T-helper 1 cell treated with Interleukin-12 subunit alpha and Interleukin-12 subunit beta and Interleukin-4 antibody, amounts not matched to agents 30 μg/mL and 1 μg/mL, for 36 hours (primary cell): ENCODE results near the gene CRELD2.

Experiments used
- H3K27ac Mint-ChIP-seq: one replicate; pipeline ENCODE4 v1.8.0; 2021; ENCODE audit warnings: mild to moderate bottlenecking, mixed read lengths
- H3K27me3 Mint-ChIP-seq: one replicate; pipeline ENCODE4 v1.8.0; 2021; ENCODE audit warnings: low read depth, mixed read lengths
- H3K36me3 Mint-ChIP-seq: one replicate; pipeline ENCODE4 v1.8.0; 2021; ENCODE audit warnings: low read depth, mixed read lengths
- H3K4me1 Mint-ChIP-seq: one replicate; pipeline ENCODE4 v1.8.0; 2021; ENCODE audit warnings: low read depth, mixed read lengths
- H3K4me3 Mint-ChIP-seq: one replicate; pipeline ENCODE4 v1.8.0; 2021; ENCODE audit warnings: mild to moderate bottlenecking, moderate library complexity, mixed read lengths
- H3K9me3 Mint-ChIP-seq: one replicate; pipeline ENCODE4 v1.8.0; 2021; ENCODE audit warnings: mixed read lengths

CRELD2 gene

GRCh38 chr22:49966041-49966773 lies 47.8 kb downstream of the CRELD2 start:
- Mint-ChIP-seq H3K27ac (no peak overlapping the region), H3K9me3 (no peaks in the 10 kb centered on the region), H3K27me3 (no peaks in the 10 kb centered on the region), H3K4me1 (peaks cover 22% of the 10 kb centered on the region), H3K4me3 (no peak overlapping the region), H3K36me3 (peaks cover 22% of the 10 kb centered on the region)

- H3K9me3 Mint-ChIP-seq: no peaks in the 10 kb centered on the region
- H3K4me1 Mint-ChIP-seq: peaks cover 22% of the 10 kb centered on the region
- peaks cover 16% of the 10 kb centered on the region for H3K36me3 Mint-ChIP-seq
- no peak overlapping the region for H3K4me3 Mint-ChIP-seq
- H3K27me3 Mint-ChIP-seq: no peaks in the 10 kb centered on the region
- peak overlapping the region; percentile 49 for H3K27ac Mint-ChIP-seq
Observed at GRCh38 chr22:49966774-49967705, 48.6 kb downstream of the CRELD2 start.

- Mint-ChIP-seq H3K4me1 (peaks cover 22% of the 10 kb centered on the region), H3K27ac (peak overlapping the region; percentile 49), H3K9me3 (no peaks in the 10 kb centered on the region), H3K27me3 (no peaks in the 10 kb centered on the region), H3K4me3 (no peak overlapping the region), H3K36me3 (peaks cover 13% of the 10 kb centered on the region)
Observed at GRCh38 chr22:49967706-49968208, 49.3 kb downstream of the CRELD2 start.

GRCh38 chr22:49968313-49968830 lies 49.9 kb downstream of the CRELD2 start:
- H3K4me1 Mint-ChIP-seq: peaks cover 22% of the 10 kb centered on the region
- H3K36me3 Mint-ChIP-seq: peaks cover 12% of the 10 kb centered on the region
- peak overlapping the region; percentile 21 for H3K27ac Mint-ChIP-seq
- no peak overlapping the region for H3K4me3 Mint-ChIP-seq
- no peaks in the 10 kb centered on the region for H3K27me3 Mint-ChIP-seq
- no peaks in the 10 kb centered on the region for H3K9me3 Mint-ChIP-seq

GRCh38 chr22:49968831-49969661 lies 50.6 kb downstream of the CRELD2 start:
- peaks cover 5% of the 10 kb centered on the region for H3K36me3 Mint-ChIP-seq
- no peak overlapping the region for H3K4me3 Mint-ChIP-seq
- H3K4me1 Mint-ChIP-seq: peaks cover 15% of the 10 kb centered on the region
- H3K27me3 Mint-ChIP-seq: no peaks in the 10 kb centered on the region
- H3K9me3 Mint-ChIP-seq: no peaks in the 10 kb centered on the region
- peak overlapping the region; percentile 21 for H3K27ac Mint-ChIP-seq

- Mint-ChIP-seq H3K27me3 (no peaks in the 10 kb centered on the region), H3K9me3 (no peaks in the 10 kb centered on the region), H3K4me3 (peak overlapping the region; percentile 75), H3K4me1 (peaks cover 14% of the 10 kb centered on the region), H3K27ac (no peak overlapping the region), H3K36me3 (no peaks in the 10 kb centered on the region)
Observed at GRCh38 chr22:49969751-49970527, 51.5 kb downstream of the CRELD2 start.

GRCh38 chr22:49970528-49971231 lies 52.2 kb downstream of the CRELD2 start:
- Mint-ChIP-seq H3K36me3 (peaks cover 3% of the 10 kb centered on the region), H3K9me3 (no peaks in the 10 kb centered on the region), H3K27ac (peak overlapping the region; percentile 85), H3K27me3 (no peaks in the 10 kb centered on the region), H3K4me1 (peaks cover 19% of the 10 kb centered on the region), H3K4me3 (peak overlapping the region; percentile 75)

GRCh38 chr22:49971232-49972162 lies 53.1 kb downstream of the CRELD2 start:
- Mint-ChIP-seq H3K4me1 (peaks cover 18% of the 10 kb centered on the region), H3K4me3 (peak overlapping the region; percentile 75)

GRCh38 chr22:49972163-49973017 lies 54.0 kb downstream of the CRELD2 start:
- H3K27ac Mint-ChIP-seq: no peak overlapping the region
- no peaks in the 10 kb centered on the region for H3K27me3 Mint-ChIP-seq
- peaks cover 22% of the 10 kb centered on the region for H3K4me1 Mint-ChIP-seq
- H3K4me3 Mint-ChIP-seq: no peak overlapping the region
- H3K36me3 Mint-ChIP-seq: peaks cover 3% of the 10 kb centered on the region
- no peaks in the 10 kb centered on the region for H3K9me3 Mint-ChIP-seq

More at GRCh38 chr22:49971232-49972162, 53.1 kb downstream of the CRELD2 start:
- H3K27ac Mint-ChIP-seq: peak overlapping the region; percentile 85
- H3K36me3 Mint-ChIP-seq: peaks cover 3% of the 10 kb centered on the region
- no peaks in the 10 kb centered on the region for H3K9me3 Mint-ChIP-seq
- no peaks in the 10 kb centered on the region for H3K27me3 Mint-ChIP-seq

- H3K27me3 Mint-ChIP-seq: no peaks in the 10 kb centered on the region
- H3K4me3 Mint-ChIP-seq: no peak overlapping the region
- H3K9me3 Mint-ChIP-seq: no peaks in the 10 kb centered on the region
- H3K4me1 Mint-ChIP-seq: peaks cover 21% of the 10 kb centered on the region
- no peak overlapping the region for H3K27ac Mint-ChIP-seq
- peaks cover 3% of the 10 kb centered on the region for H3K36me3 Mint-ChIP-seq
Observed at GRCh38 chr22:49973018-49973961, 54.9 kb downstream of the CRELD2 start.
